Measurements from ENCODE around the gene SNTG2. TPM values are rescaled to one million over a fixed set of nuclear protein-coding genes. Genes with fewer than 3 reads are reported as not detected.
"Not testable (repeated sequence)": the region's sequence is repeated elsewhere in the genome, so short reads cannot be mapped to it uniquely, and the experiment has no call there.

The SNTG2 gene
- total RNA-seq, 1 donor from 2014 or later, result 7.7 TPM

DNA sequence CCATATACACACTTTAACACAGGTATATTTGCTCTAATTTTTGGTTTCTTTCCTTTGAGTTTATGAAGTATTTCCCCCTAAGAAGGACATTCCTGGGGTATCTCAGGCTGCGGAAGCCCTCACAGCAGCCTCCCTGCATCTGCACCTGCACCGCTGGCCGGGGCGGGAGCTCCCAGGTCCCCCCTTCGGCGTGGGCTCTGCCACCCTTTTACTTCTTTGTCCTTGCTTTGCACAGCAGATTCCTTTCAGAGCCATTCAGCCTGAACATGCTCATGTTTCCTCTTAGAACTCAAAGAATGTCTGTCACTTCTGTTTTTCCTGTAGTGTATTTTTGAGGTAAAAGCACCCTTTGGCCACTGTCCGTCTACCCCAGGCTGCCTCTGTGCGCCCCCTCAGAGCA, 146.5 kb downstream of the SNTG2 start:
- TF ChIP-seq, protein P1, sequence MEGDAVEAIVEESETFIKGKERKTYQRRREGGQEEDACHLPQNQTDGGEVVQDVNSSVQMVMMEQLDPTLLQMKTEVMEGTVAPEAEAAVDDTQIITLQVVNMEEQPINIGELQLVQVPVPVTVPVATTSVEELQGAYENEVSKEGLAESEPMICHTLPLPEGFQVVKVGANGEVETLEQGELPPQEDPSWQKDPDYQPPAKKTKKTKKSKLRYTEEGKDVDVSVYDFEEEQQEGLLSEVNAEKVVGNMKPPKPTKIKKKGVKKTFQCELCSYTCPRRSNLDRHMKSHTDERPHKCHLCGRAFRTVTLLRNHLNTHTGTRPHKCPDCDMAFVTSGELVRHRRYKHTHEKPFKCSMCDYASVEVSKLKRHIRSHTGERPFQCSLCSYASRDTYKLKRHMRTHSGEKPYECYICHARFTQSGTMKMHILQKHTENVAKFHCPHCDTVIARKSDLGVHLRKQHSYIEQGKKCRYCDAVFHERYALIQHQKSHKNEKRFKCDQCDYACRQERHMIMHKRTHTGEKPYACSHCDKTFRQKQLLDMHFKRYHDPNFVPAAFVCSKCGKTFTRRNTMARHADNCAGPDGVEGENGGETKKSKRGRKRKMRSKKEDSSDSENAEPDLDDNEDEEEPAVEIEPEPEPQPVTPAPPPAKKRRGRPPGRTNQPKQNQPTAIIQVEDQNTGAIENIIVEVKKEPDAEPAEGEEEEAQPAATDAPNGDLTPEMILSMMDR (IDR thresholded peaks at IDR 0.05; ENCODE audit: partially characterized antibody, unreplicated experiment), result no peak
- Mint-ChIP-seq H3K9me3 (ENCODE audit: unreplicated experiment) (peaks cover 1% of the 10 kb centered on the region), H3K36me3 (ENCODE audit: unreplicated experiment) (no peaks in the 10 kb centered on the region), H3K4me3 (ENCODE audit: unreplicated experiment) (no peak overlapping the region), H3K4me1 (ENCODE audit: low read depth, unreplicated experiment) (peaks cover 10% of the 10 kb centered on the region), H3K27ac (ENCODE audit: unreplicated experiment) (no peak overlapping the region), H3K27me3 (ENCODE audit: unreplicated experiment) (peaks cover 8% of the 10 kb centered on the region)
- no peak for DNase-seq

DNA sequence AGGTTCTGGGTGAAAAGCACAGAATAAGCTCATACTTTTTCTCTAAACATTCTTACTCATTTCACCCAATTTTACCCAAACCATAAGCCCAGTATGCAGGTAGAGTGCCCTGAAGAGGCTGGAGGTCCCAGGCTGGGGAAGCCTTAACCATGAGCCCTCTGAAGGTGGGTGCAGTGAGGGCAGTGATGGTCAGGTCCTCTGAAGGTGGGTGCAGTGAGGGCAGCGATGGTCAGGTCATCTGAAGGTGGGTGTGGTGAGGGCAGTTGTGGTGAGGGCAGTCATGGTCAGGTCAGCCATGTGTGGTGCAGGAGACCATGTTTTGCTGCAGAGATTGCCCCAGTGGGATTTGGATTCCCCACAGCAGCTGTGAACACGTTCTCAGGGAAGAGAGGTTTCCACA, 148.8 kb downstream of the SNTG2 start:
- H3K27me3 Mint-ChIP-seq (ENCODE audit: unreplicated experiment), result peaks cover 8% of the 10 kb centered on the region
- H3K9me3 Mint-ChIP-seq (ENCODE audit: unreplicated experiment), result peaks cover 1% of the 10 kb centered on the region
- TF ChIP-seq, protein P1 (IDR thresholded peaks at IDR 0.05; ENCODE audit: partially characterized antibody, unreplicated experiment), result no peak
- H3K27ac Mint-ChIP-seq (ENCODE audit: unreplicated experiment), result no peak overlapping the region
- no peaks in the 10 kb centered on the region for H3K36me3 Mint-ChIP-seq (ENCODE audit: unreplicated experiment)
- H3K4me1 Mint-ChIP-seq (ENCODE audit: low read depth, unreplicated experiment), result peaks cover 10% of the 10 kb centered on the region
- H3K4me3 Mint-ChIP-seq (ENCODE audit: unreplicated experiment), result no peak overlapping the region
- no peak for DNase-seq

GRCh38 chr2:1101011-1101782, 150.5 kb downstream of the SNTG2 start:
- Mint-ChIP-seq H3K27me3 (ENCODE audit: unreplicated experiment) (peaks cover 8% of the 10 kb centered on the region), H3K27ac (ENCODE audit: unreplicated experiment) (no peak overlapping the region)

DNA sequence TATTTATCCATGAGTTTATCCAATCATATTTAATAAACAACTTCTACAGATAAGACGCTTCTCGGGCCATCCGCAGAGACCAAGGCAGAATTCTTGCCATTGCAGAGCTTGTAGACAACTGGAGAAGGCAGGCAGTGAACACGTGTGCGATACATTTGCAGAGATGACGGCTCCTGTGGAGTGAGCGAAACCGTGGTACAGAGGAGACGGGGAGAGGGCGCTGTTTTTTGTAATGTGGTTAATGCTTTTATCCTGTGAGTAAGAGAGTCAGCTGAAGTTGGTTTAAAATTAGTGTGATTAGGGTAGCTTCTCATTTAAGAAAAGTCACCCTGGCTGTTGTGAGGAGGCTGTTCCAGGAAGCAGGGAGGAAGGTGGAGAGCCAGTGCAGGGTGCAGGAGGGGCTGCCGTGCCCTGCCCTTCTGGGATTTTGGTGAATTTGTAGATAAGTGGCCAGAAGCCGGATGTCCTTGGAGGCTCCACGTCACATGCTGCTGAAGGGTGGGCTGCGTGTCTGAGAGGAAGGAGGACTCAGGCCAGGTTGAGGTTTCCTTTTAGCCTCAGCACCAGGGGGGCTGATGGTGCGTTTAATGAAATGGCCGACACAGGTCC, 151.4 kb downstream of the SNTG2 start:
- Mint-ChIP-seq H3K27me3 (ENCODE audit: unreplicated experiment) (peaks cover 8% of the 10 kb centered on the region), H3K9me3 (ENCODE audit: unreplicated experiment) (peaks cover 1% of the 10 kb centered on the region), H3K27ac (ENCODE audit: unreplicated experiment) (no peak overlapping the region), H3K4me3 (ENCODE audit: unreplicated experiment) (no peak overlapping the region), H3K36me3 (ENCODE audit: unreplicated experiment) (no peaks in the 10 kb centered on the region), H3K4me1 (ENCODE audit: low read depth, unreplicated experiment) (peaks cover 10% of the 10 kb centered on the region)
- TF ChIP-seq, protein P1 (IDR thresholded peaks at IDR 0.05; ENCODE audit: partially characterized antibody, unreplicated experiment), result no peak
- DNase-seq, result no peak

More at GRCh38 chr2:1101011-1101782, 150.5 kb downstream of the SNTG2 start:
- TF ChIP-seq, protein P1 (IDR thresholded peaks at IDR 0.05; ENCODE audit: partially characterized antibody, unreplicated experiment), result no peak
- Mint-ChIP-seq H3K4me1 (ENCODE audit: low read depth, unreplicated experiment) (peaks cover 10% of the 10 kb centered on the region), H3K4me3 (ENCODE audit: unreplicated experiment) (no peak overlapping the region), H3K9me3 (ENCODE audit: unreplicated experiment) (peaks cover 1% of the 10 kb centered on the region), H3K36me3 (ENCODE audit: unreplicated experiment) (no peaks in the 10 kb centered on the region)
- no peak for DNase-seq

DNA sequence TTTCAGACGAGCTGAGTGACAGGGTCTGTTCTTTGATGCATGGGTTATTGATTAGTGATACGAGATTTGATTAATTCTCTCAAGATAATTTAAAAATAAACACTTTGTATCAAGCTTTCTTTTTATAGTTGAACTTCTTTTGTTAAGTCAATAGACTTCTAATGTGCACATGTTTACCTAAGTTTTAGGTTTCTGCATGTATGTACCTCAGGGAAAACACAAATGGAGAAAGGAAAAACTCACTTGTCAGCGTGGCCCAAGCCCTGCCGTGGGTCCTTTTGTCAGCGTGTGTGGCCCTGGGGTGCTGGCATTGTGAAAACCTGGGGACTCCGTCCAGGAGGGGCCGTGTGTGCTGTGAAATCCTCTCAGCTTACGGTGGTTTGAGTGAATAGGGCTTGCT, 153.7 kb downstream of the SNTG2 start:
- Mint-ChIP-seq H3K4me1 (ENCODE audit: low read depth, unreplicated experiment) (peaks cover 5% of the 10 kb centered on the region), H3K27ac (ENCODE audit: unreplicated experiment) (no peak overlapping the region), H3K9me3 (ENCODE audit: unreplicated experiment) (peaks cover 1% of the 10 kb centered on the region), H3K27me3 (ENCODE audit: unreplicated experiment) (peaks cover 3% of the 10 kb centered on the region), H3K4me3 (ENCODE audit: unreplicated experiment) (no peak overlapping the region), H3K36me3 (ENCODE audit: unreplicated experiment) (no peaks in the 10 kb centered on the region)
- no peak for DNase-seq
- TF ChIP-seq, protein P1 (IDR thresholded peaks at IDR 0.05; ENCODE audit: partially characterized antibody, unreplicated experiment), result no peak

GRCh38 chr2:1106344-1106743, 155.7 kb downstream of the SNTG2 start:
- not testable (repeated sequence) for H3K9me3 Mint-ChIP-seq (ENCODE audit: unreplicated experiment); H3K36me3 Mint-ChIP-seq (ENCODE audit: unreplicated experiment); DNase-seq; H3K27ac Mint-ChIP-seq (ENCODE audit: unreplicated experiment); H3K4me3 Mint-ChIP-seq (ENCODE audit: unreplicated experiment); H3K27me3 Mint-ChIP-seq (ENCODE audit: unreplicated experiment); H3K4me1 Mint-ChIP-seq (ENCODE audit: low read depth, unreplicated experiment)

Data from glutamatergic neuron (in vitro differentiated cells).